GM20000 (cell line): ENCODE measurements around the gene CCDC157.

ENCODE experiments used
- DNase-seq: peaks from one replicate; pipeline ENCODE4 v3.0.0; 2012; ENCODE audit warnings: low spot score
- CTCF ChIP-seq: IDR thresholded peaks from 2 replicates; pipeline ENCODE4 v1.5.1; 2012; ENCODE audit warnings: mild to moderate bottlenecking, control low read depth; ENCODE audit errors: extremely low read depth, missing control alignments

Gene CCDC157

GRCh38 chr22:30348404-30348803 lies 8.4 kb upstream of the CCDC157 start:
- DNase-seq, result no peak
- no peak for TF ChIP-seq CTCF

- no peak for DNase-seq
- TF ChIP-seq CTCF, result no peak
These were observed 8.0 kb upstream of the CCDC157 start for GRCh38 chr22:30348809-30349208.

- no peak for DNase-seq
- TF ChIP-seq CTCF, result no peak
These were observed 5.6 kb upstream of the CCDC157 start for GRCh38 chr22:30351226-30351625.

- no peak for DNase-seq
- no peak for TF ChIP-seq CTCF
These were observed 2.2 kb upstream of the CCDC157 start for GRCh38 chr22:30354644-30355043.

- DNase-seq, result no peak
- no peak for TF ChIP-seq CTCF
These were observed 396 bp downstream of the CCDC157 start for GRCh38 chr22:30357236-30357570.

- TF ChIP-seq CTCF, result no peak
- no peak for DNase-seq
These were observed 926 bp downstream of the CCDC157 start for GRCh38 chr22:30357650-30358215.

- no peak for DNase-seq
These were observed 1.7 kb downstream of the CCDC157 start for GRCh38 chr22:30358541-30358940.

More at GRCh38 chr22:30358541-30358940, 1.7 kb downstream of the CCDC157 start:
- TF ChIP-seq CTCF, result no peak
